ENCODE data around the gene CD48.

GRCh38 chr1:160738271-160738670, 26.6 kb upstream of the CD48 start:
- TF ChIP-seq CTCF (IDR thresholded peaks at IDR 0.05): no peak
- TF ChIP-seq POLR2A (IDR thresholded peaks at IDR 0.05): no peak
